HepG2 (cell line): ENCODE results near the gene MORF4L1. TPM values are rescaled to one million over a fixed set of nuclear protein-coding genes. Genes with fewer than 3 reads are reported as not detected.
A peak's percentile ranks its signal among the peaks of the same experiment; 100 is the strongest.

ENCODE experiments used
- CBX2 ChIP-seq, 2 experiments: fragments of 200-600 bp in 1 of 2; sonication (generic); formaldehyde crosslinking in 1 of 2; IDR thresholded peaks; 2 replicates each; pipeline versions ENCODE4 v1.7.0 to v1.8.1; 2018 to 2022; ENCODE audit warnings: low read depth in 2 of 2, low read length in 1 of 2, mild to moderate bottlenecking in 1 of 2, missing genetic modification reagents in 1 of 2
- CENPX ChIP-seq: sonication (generic); formaldehyde crosslinking; IDR thresholded peaks from 2 replicates; pipeline ENCODE4 v1.9.0; 2021; ENCODE audit warnings: mild to moderate bottlenecking, missing genetic modification reagents, moderate library complexity
- CHD2 ChIP-seq: IDR thresholded peaks from 2 replicates; pipeline ENCODE4 v1.6.1; 2011; ENCODE audit warnings: low read depth, low read length, improper control_type of control experiment
- CREBL2 ChIP-seq: sonication (generic); formaldehyde crosslinking; IDR thresholded peaks from 2 replicates; pipeline ENCODE4 v1.8.1; 2023; ENCODE audit warnings: missing genetic modification reagents, mild to moderate bottlenecking, borderline replicate concordance
- MBNL3 ChIP-seq: fragments of 250-450 bp; sonication (Bioruptor Pico); conservative IDR thresholded peaks from 2 replicates; pipeline ENCODE4 v1.8.0; 2022; ENCODE audit warnings: mild to moderate bottlenecking, inconsistent platforms
- THRA ChIP-seq: sonication (generic); formaldehyde crosslinking; IDR thresholded peaks from 2 replicates; pipeline ENCODE4 v1.4.0; 2020; ENCODE audit warnings: missing genetic modification reagents, borderline replicate concordance
- ZNF205 ChIP-seq: IDR thresholded peaks from 2 replicates; pipeline ENCODE4 v1.6.1; 2018; ENCODE audit warnings: missing biosample characterization, missing genetic modification reagents
- ZNF331 ChIP-seq: sonication (generic); formaldehyde crosslinking; IDR thresholded peaks from 2 replicates; pipeline ENCODE4 v1.4.0; 2020; ENCODE audit warnings: missing genetic modification reagents
- ZNF687 ChIP-seq: sonication (generic); formaldehyde crosslinking; IDR thresholded peaks from 2 replicates; pipeline ENCODE4 v1.5.1; 2020; ENCODE audit warnings: mild to moderate bottlenecking, missing genetic modification reagents, moderate library complexity
- ZNF724P ChIP-seq: sonication (generic); formaldehyde crosslinking; IDR thresholded peaks from 2 replicates; pipeline ENCODE4 v1.8.0; 2022; ENCODE audit warnings: missing genetic modification reagents, borderline replicate concordance
- polyA plus RNA-seq, 8 experiments: library from polyadenylated mRNA; depleted of rRNA in 3 of 8; stranded (reverse) in 7 of 8; unstranded in 1 of 8; fragments of >200 nt; fragmentation: Illumina TruSeq in 4 of 8; extraction: Trizol in 4 of 8; gene quantifications; 2 replicates each; pipeline versions ENCODE4 v1.2.1 to v1.2.3, GENCODE V29; 2011 to 2016; ENCODE audit warnings: low read depth in 4 of 8, missing spikeins in 1 of 8, mixed read lengths in 1 of 8; ENCODE audit not compliant: insufficient read depth in 1 of 8
- total RNA-seq, 5 experiments: library from RNA; depleted of rRNA; stranded (reverse); fragments of >200 nt; fragmentation: Illumina TruSeq; extraction: Trizol; gene quantifications; 2 replicates each; pipeline ENCODE4 v1.2.3, GENCODE V29; 2016; ENCODE audit warnings: low read depth in 1 of 5
- TF ChIP-seq, protein P1 (sequence below): sonication (generic); formaldehyde crosslinking; IDR thresholded peaks from 2 replicates; pipeline ENCODE4 v1.4.0; 2020; ENCODE audit warnings: low read depth, missing genetic modification reagents

Gene MORF4L1
- total and polyA plus RNA-seq, 2 of the 13 experiments (the other 11 are each of a cell fraction or from before 2014, with no cell fraction given), result 218 to 219 TPM

DNA sequence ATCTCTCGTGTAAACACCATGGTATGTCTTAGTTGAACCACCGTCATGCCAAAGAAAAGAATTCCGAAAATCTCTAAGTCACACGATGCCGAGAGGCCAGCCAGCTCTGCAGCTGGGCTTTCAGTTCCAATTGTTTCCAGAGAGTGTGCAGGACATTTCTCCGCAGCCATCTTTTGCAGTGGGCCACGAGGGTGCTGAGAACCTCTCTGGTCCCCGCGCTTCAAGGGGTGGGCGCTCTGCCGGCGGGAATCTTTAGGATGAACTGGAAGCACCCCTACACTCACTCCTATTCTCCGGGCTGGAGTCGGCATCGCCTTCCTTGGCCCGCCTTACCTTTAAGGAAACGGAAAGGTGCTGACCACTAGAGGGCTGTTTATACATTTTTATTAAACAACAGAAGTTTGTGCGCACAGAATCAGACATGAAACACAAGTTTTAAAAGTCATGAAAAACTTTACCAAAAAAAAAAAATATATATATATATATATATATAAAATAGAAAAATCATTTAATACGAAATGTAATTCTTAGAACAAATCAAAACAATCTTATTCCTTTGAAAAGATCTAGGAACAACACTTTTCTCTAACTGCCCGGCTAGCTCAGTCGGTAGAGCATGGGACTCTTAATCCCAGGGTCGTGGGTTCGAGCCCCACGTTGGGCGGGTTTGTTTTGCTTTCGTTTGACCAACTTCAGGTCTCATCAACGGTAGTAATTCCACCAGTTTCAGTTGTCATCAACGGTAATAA lies 12.5 kb upstream of the MORF4L1 start (continued):
- no peak for TF ChIP-seq CREBL2
- 0 out of 2 replicates have a peak, but pooled peaks have one; percentile 34 for TF ChIP-seq ZNF205 (CRISPR knock-in tag)
- TF ChIP-seq CBX2 (IDR thresholded peaks at IDR 0.05; ENCODE audit: low read depth, low read length), result no peak
- TF ChIP-seq CBX2 (CRISPR knock-in tag; IDR thresholded peaks at IDR 0.05; ENCODE audit: low read depth), result no peak
- peak; percentile 50; the same call in 1 of the 2 replicates for TF ChIP-seq ZNF331
- peak; percentile 54; the same call in 1 of the 2 replicates for TF ChIP-seq ZNF687 (CRISPR knock-in tag)
- TF ChIP-seq CHD2, result no peak
- no peak for TF ChIP-seq ZNF724P (CRISPR knock-in tag)
- TF ChIP-seq, protein P1, sequence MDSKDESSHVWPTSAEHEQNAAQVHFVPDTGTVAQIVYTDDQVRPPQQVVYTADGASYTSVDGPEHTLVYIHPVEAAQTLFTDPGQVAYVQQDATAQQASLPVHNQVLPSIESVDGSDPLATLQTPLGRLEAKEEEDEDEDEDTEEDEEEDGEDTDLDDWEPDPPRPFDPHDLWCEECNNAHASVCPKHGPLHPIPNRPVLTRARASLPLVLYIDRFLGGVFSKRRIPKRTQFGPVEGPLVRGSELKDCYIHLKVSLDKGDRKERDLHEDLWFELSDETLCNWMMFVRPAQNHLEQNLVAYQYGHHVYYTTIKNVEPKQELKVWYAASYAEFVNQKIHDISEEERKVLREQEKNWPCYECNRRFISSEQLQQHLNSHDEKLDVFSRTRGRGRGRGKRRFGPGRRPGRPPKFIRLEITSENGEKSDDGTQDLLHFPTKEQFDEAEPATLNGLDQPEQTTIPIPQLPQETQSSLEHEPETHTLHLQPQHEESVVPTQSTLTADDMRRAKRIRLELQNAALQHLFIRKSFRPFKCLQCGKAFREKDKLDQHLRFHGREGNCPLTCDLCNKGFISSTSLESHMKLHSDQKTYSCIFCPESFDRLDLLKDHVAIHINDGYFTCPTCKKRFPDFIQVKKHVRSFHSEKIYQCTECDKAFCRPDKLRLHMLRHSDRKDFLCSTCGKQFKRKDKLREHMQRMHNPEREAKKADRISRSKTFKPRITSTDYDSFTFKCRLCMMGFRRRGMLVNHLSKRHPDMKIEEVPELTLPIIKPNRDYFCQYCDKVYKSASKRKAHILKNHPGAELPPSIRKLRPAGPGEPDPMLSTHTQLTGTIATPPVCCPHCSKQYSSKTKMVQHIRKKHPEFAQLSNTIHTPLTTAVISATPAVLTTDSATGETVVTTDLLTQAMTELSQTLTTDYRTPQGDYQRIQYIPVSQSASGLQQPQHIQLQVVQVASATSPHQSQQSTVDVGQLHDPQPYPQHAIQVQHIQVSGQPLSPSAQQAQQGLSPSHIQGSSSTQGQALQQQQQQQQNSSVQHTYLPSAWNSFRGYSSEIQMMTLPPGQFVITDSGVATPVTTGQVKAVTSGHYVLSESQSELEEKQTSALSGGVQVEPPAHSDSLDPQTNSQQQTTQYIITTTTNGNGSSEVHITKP (CRISPR knock-in tag), result no peak
- no peak for TF ChIP-seq CENPX (CRISPR knock-in tag)
- no peak for TF ChIP-seq MBNL3 (CRISPR knock-in tag)
- peak; percentile 46; the same call in 1 of the 2 replicates for TF ChIP-seq THRA (CRISPR knock-in tag)
